Karpas-422 (cell line): Measurements from ENCODE around the gene SELENOM. TPM values are rescaled to one million over a fixed set of nuclear protein-coding genes. Genes with fewer than 3 reads are reported as not detected.

Source experiments
- DNase-seq: peaks from one replicate; pipeline ENCODE4 v3.0.0-alpha.2; 2015
- H2AFZ ChIP-seq: fragments of 200-600 bp; sonication (generic); 2 replicates; pipeline ENCODE4 v1.6.1; 2014; ENCODE audit warnings: antibody characterized with exemption, low read length, mixed read lengths
- H3K27ac ChIP-seq: fragments of 200-600 bp; sonication (generic); 2 replicates; pipeline ENCODE4 v1.5.1; 2014; ENCODE audit warnings: mild to moderate bottlenecking, low read length, moderate library complexity
- H3K27me3 ChIP-seq: fragments of 200-600 bp; sonication (generic); 2 replicates; pipeline ENCODE4 v1.6.1; 2014; ENCODE audit warnings: low read length, mixed read lengths
- H3K36me3 ChIP-seq: fragments of 200-600 bp; sonication (generic); 2 replicates; pipeline ENCODE4 v1.6.1; 2014; ENCODE audit warnings: low read length, mixed read lengths; ENCODE audit not compliant: insufficient read depth
- H3K4me1 ChIP-seq: fragments of 200-600 bp; sonication (generic); 2 replicates; pipeline ENCODE4 v1.6.1; 2014; ENCODE audit warnings: mild to moderate bottlenecking, low read length, mixed read lengths
- H3K4me2 ChIP-seq: fragments of 200-600 bp; sonication (generic); 2 replicates; pipeline ENCODE4 v1.6.1; 2014; ENCODE audit warnings: low read length, low read depth, mild to moderate bottlenecking; ENCODE audit not compliant: poor library complexity, severe bottlenecking
- H3K4me3 ChIP-seq: fragments of 200-600 bp; sonication (generic); 2 replicates; pipeline ENCODE4 v1.5.1; 2014; ENCODE audit warnings: mild to moderate bottlenecking, antibody characterized with exemption, low read length, mixed read lengths
- H3K79me2 ChIP-seq: fragments of 200-600 bp; sonication (generic); 2 replicates; pipeline ENCODE4 v1.6.1; 2014; ENCODE audit warnings: mild to moderate bottlenecking, low read length, mixed read lengths
- H3K9ac ChIP-seq: fragments of 200-600 bp; sonication (generic); 2 replicates; pipeline ENCODE4 v1.6.0; 2014; ENCODE audit warnings: low read length
- H3K9me2 ChIP-seq: fragments of 200-600 bp; sonication (generic), shearing (Covaris generic); replicated peaks from 2 replicates; pipeline ENCODE4 v1.6.0; 2014; ENCODE audit warnings: mild to moderate bottlenecking, low read length, moderate library complexity; ENCODE audit not compliant: insufficient read depth
- H3K9me3 ChIP-seq: fragments of 300-700, 200-600 bp; sonication (generic); 2 replicates; pipeline ENCODE4 v1.6.1; 2014; ENCODE audit warnings: low read length, mixed read lengths
- H4K20me1 ChIP-seq: fragments of 200-600 bp; sonication (generic); 2 replicates; pipeline ENCODE4 v1.6.1; 2014; ENCODE audit warnings: mild to moderate bottlenecking, antibody characterized with exemption, low read length, low read depth; ENCODE audit not compliant: insufficient read depth
- total RNA-seq: library from RNA; depleted of rRNA; stranded (reverse); fragments of >200 nt; shearing (Covaris generic); gene quantifications from 2 replicates; pipeline ENCODE4 v1.2.3, GENCODE V29; 2014; ENCODE audit warnings: low replicate concordance

The SELENOM gene
- total RNA-seq, 1 experiment from 2014 or later: 11.1 TPM

DNA sequence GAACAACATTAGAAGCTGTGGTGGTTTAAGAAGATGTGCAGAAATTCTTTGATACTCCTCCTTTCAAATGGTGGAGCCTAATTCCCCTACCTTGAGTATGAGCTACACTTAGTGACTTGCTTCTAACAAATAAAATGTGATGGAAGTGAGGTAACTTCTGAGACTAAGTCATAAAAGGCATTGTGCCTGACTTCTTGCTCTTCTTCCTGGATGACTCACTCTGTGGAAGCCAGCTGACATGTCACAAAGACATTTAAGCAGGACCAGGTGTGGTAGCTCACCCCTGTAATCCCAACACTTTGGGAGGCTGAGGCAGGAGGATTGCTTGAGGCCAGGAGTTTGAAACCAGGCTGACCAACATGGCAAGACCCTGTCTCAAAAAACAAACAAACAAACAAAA, 36.9 kb upstream of the SELENOM start:
- H3K4me3 ChIP-seq: no peak overlapping the region
- H3K9ac ChIP-seq: no peak overlapping the region
- DNase-seq: no peak

DNA sequence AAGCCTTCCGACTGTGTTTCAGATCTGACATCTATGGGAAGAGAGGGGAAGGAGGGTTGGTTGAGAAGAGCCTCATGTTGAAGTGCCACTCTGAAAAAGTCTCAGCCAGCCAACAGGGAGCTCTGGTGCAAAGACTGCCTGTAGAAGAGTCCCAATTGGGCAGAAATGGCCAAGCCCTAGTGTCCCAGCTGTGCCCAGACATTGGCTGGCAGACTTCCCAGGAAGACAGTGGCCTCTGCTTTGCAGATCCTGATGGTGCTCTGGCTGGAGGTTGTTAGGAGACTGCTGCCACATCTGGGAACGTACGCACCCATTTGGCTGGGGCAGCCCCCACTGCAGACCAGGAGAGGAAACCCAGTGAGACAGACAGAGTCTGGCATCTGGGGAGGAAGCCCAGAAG, 36.2 kb upstream of the SELENOM start:
- no peak overlapping the region for H3K9ac ChIP-seq
- no peak for DNase-seq

More for the DNA sequence above, 36.9 kb upstream of the SELENOM start:
- Histone ChIP-seq H3K9me2 (no peaks in the 10 kb centered on the region), H3K36me3 (no peaks in the 10 kb centered on the region), H3K4me1 (no peaks in the 10 kb centered on the region), H3K27ac (no peak overlapping the region), H4K20me1 (no peaks in the 10 kb centered on the region), H3K79me2 (no peaks in the 10 kb centered on the region), H3K27me3 (no peaks in the 10 kb centered on the region), H3K9me3 (no peaks in the 10 kb centered on the region), H3K4me2 (no peak overlapping the region), H2AFZ (no peak overlapping the region)

DNA sequence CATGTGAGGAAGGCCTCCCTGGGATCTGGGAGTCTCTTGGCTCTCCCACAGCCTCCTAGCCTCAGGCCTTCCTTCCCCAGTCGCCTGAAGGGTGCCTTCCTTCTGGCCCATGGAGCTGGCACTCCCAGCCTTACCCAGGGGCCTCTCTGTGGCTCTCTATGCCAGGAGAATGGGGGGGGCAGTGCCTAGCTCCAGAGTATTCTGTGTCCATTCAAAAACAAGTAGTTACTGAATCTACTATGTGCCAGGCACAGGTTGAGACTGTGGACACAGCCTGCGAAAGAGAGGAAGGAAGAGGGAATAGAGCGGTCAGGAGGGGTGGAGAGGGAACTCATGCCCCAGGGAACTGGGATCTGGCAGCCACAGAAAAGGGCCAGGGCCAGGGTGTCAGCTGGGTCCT, 35.7 kb upstream of the SELENOM start:
- Histone ChIP-seq H3K4me1 (no peaks in the 10 kb centered on the region), H3K27ac (no peak overlapping the region), H3K9ac (no peak overlapping the region), H3K36me3 (no peaks in the 10 kb centered on the region), H3K27me3 (no peaks in the 10 kb centered on the region), H3K9me3 (no peaks in the 10 kb centered on the region), H3K4me2 (no peak overlapping the region), H4K20me1 (no peaks in the 10 kb centered on the region), H2AFZ (no peak overlapping the region), H3K9me2 (no peaks in the 10 kb centered on the region), H3K4me3 (no peak overlapping the region), H3K79me2 (no peaks in the 10 kb centered on the region)
- no peak for DNase-seq

More for the DNA sequence above, 36.2 kb upstream of the SELENOM start:
- Histone ChIP-seq H3K4me1 (no peaks in the 10 kb centered on the region), H3K4me2 (no peak overlapping the region), H3K4me3 (no peak overlapping the region), H3K9me2 (no peaks in the 10 kb centered on the region), H2AFZ (no peak overlapping the region), H4K20me1 (no peaks in the 10 kb centered on the region), H3K79me2 (no peaks in the 10 kb centered on the region), H3K27me3 (no peaks in the 10 kb centered on the region), H3K36me3 (no peaks in the 10 kb centered on the region), H3K9me3 (no peaks in the 10 kb centered on the region), H3K27ac (no peak overlapping the region)

DNA sequence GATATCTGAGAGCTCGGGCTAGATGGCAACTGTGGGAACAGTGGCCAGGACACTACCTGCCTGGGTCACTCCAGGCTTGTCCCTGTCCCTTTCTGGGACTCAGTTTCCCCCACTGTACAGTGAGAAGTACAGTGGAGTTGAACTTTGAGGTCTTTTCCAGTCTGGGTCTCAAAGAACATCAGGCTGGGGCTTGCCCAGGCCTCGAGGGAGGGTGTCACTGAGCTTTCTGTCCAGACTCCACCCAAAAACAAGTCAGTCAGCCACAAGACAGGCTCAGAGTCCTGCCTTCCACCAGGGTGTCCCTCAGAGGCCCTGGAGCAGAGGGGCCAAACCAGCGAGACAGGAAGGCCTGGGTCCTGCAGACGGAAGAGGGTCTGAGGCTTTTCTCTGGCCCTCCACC, 34.9 kb upstream of the SELENOM start:
- no peaks in the 10 kb centered on the region for H3K36me3 ChIP-seq
- H3K9me2 ChIP-seq: no peaks in the 10 kb centered on the region
- H3K9ac ChIP-seq: no peak overlapping the region
- no peaks in the 10 kb centered on the region for H3K27me3 ChIP-seq
- DNase-seq: no peak
- H3K4me3 ChIP-seq: no peak overlapping the region
- no peaks in the 10 kb centered on the region for H3K4me1 ChIP-seq
- H4K20me1 ChIP-seq: no peaks in the 10 kb centered on the region
- no peak overlapping the region for H3K27ac ChIP-seq
- H3K4me2 ChIP-seq: no peak overlapping the region
- H2AFZ ChIP-seq: no peak overlapping the region
- H3K9me3 ChIP-seq: no peaks in the 10 kb centered on the region
- no peaks in the 10 kb centered on the region for H3K79me2 ChIP-seq

DNA sequence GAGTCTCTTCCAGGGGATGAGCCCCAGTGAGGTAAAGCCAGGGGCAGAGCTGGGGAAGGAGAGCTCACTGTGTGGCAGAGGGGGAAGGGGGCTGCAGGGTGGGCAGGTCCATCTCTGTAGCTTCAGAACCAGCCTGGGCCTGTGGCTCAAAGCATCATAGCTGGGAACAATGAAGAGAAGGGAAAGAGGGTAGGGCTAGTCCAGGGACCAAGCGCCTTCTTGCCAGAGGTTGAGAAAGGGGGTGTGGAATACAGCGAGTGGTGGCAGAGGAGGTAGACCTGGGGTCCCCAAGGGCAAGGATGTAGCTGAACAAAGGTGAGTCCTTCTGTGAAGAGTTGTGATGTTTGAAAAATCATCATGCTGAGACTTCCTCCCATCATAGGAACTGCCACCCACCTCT, 34.2 kb upstream of the SELENOM start:
- no peaks in the 10 kb centered on the region for H3K36me3 ChIP-seq
- H3K27me3 ChIP-seq: no peaks in the 10 kb centered on the region

DNA sequence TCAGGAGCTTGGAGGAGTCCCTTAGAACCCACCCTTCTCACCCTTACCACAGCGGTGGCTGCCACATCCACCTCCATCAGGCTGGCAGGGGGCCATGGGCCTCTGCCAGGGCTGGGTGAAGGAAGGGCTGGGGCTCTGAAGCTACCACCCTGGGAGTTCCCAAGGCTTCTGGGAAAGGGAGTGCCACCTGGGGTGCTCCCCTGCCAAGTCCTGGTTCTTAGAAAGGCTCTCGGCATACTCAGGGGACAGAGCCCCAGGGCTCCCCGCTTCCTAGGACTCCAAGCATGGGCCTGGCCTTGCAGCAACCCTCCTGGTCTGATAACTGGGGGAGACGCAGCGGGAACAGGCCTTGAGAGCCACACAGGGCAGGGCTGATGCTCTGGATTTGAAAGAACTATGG, 33.4 kb upstream of the SELENOM start:
- Histone ChIP-seq H3K4me2 (no peak overlapping the region), H3K9me3 (no peaks in the 10 kb centered on the region), H3K27ac (no peak overlapping the region), H3K36me3 (no peaks in the 10 kb centered on the region), H3K27me3 (no peaks in the 10 kb centered on the region), H4K20me1 (no peaks in the 10 kb centered on the region), H3K9me2 (no peaks in the 10 kb centered on the region), H2AFZ (no peak overlapping the region), H3K4me1 (no peaks in the 10 kb centered on the region), H3K79me2 (no peaks in the 10 kb centered on the region), H3K4me3 (no peak overlapping the region), H3K9ac (no peak overlapping the region)
- no peak for DNase-seq

More for the DNA sequence above, 34.2 kb upstream of the SELENOM start:
- no peak overlapping the region for H3K27ac ChIP-seq
- H3K9ac ChIP-seq: no peak overlapping the region
- no peak overlapping the region for H3K4me2 ChIP-seq
- no peaks in the 10 kb centered on the region for H3K79me2 ChIP-seq
- H3K4me3 ChIP-seq: no peak overlapping the region
- no peak for DNase-seq
- H4K20me1 ChIP-seq: no peaks in the 10 kb centered on the region
- no peaks in the 10 kb centered on the region for H3K9me2 ChIP-seq
- H3K4me1 ChIP-seq: no peaks in the 10 kb centered on the region
- H2AFZ ChIP-seq: no peak overlapping the region
- no peaks in the 10 kb centered on the region for H3K9me3 ChIP-seq

DNA sequence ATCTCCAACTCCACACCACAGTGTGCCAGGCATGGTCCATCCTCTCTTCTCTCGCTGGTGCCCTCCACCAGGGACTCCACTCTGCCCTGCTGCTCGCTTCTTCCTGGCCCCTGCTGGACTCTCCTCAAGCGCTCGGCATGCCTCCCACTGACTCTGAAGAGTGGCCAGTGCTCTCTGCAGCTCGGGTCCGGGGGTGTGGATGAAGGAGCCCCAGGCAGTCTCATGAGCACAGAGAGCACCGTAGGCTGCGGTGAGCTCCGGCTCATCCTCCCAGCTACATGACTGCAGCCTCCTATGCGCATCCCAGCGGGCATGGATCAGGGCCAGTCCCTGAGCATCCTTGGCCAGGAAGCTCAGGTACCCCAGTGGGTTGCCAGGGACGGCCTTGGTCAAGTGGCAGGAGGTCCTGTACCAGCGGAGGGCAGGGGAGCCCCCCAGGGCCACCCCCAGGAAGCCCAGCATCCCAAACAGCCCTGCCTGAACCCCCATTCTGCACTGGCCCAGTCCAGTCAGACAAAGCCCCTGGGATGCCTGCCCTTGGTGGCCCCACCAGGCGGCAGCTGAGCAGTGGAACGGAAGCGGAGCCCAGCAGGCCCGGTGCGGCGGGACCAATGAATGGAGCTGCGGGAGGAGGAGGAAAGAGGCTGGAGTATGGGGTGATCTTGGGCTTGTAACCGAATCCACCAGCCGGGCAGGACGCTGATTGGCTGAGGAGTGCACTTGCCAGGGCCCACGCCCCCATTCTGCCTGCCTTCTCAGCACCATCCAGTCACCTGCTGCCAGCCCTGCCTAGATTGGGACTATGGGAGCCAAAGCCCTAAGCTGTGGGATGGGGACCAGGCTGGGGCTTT, 32.7 kb upstream of the SELENOM start, which contains the start of gene PLA2G3:
TSS of gene PLA2G3 (minus strand) at position 643 of the 851 bp plus-strand sequence. CDS start at position 489, 154 bp downstream.
- no peaks in the 10 kb centered on the region for H3K79me2 ChIP-seq
- DNase-seq: peak; percentile 67
- H3K9ac ChIP-seq: no peak within 1 kb of the TSS
- no peaks in the 10 kb centered on the region for H4K20me1 ChIP-seq
- H3K9me3 ChIP-seq: no peaks in the 10 kb centered on the region
- no peaks in the 10 kb centered on the region for H3K36me3 ChIP-seq
- no peaks in the 10 kb centered on the region for H3K9me2 ChIP-seq
- no peak within 1 kb of the TSS for H3K4me2 ChIP-seq
- no peaks in the 10 kb centered on the region for H3K27me3 ChIP-seq
- no peak within 1 kb of the TSS for H3K27ac ChIP-seq
- H3K4me3 ChIP-seq: no peak within 1 kb of the TSS
- H3K4me1 ChIP-seq: no peaks in the 10 kb centered on the region
- H2AFZ ChIP-seq: no peak within 1 kb of the TSS

DNA sequence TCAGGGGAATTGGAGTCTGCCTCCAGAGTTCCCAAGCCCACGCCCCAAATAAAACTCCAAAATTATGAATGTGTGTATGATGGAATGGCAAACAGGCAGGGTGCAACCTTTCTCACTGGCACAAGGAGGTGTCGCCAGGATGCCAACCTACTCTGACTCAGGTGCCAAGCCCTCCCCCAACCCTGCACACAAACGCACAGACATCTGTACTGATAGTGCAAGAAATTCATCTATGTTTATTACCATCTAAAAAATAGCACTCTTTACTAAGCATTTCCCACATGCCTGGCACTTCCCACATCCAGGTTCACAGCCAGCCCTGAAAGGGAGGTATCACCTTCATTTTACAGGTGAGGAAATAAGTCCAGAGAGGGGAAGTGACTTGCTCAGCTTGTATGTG, 31.7 kb upstream of the SELENOM start:
- no peak overlapping the region for H3K4me3 ChIP-seq
- no peaks in the 10 kb centered on the region for H3K79me2 ChIP-seq
- DNase-seq: no peak

More for the DNA sequence above, 31.7 kb upstream of the SELENOM start:
- no peaks in the 10 kb centered on the region for H3K4me1 ChIP-seq
- no peaks in the 10 kb centered on the region for H3K36me3 ChIP-seq
- H4K20me1 ChIP-seq: no peaks in the 10 kb centered on the region
- H3K9me2 ChIP-seq: no peaks in the 10 kb centered on the region
- H3K9ac ChIP-seq: no peak overlapping the region
- H3K27me3 ChIP-seq: no peaks in the 10 kb centered on the region
- no peak overlapping the region for H3K27ac ChIP-seq
- no peak overlapping the region for H2AFZ ChIP-seq
- no peaks in the 10 kb centered on the region for H3K9me3 ChIP-seq
- H3K4me2 ChIP-seq: no peak overlapping the region
